HG03565 (cell line): ENCODE data around the gene TNFRSF8.

Source experiments
- ATAC-seq: cut with Tn5 transposase; IDR thresholded peaks from one replicate; pipeline ENCODE4 v1.9.1; 2021; ENCODE audit warnings: mild to moderate bottlenecking, moderate library complexity; ENCODE audit not compliant: unreplicated experiment

The TNFRSF8 gene

GRCh38 chr1:12113433-12114339 is 50.6 kb downstream of the TNFRSF8 start:
- no peak for ATAC-seq

GRCh38 chr1:12114340-12114683 is 51.2 kb downstream of the TNFRSF8 start:
- no peak for ATAC-seq

- ATAC-seq = no peak
These were observed 51.8 kb downstream of the TNFRSF8 start for GRCh38 chr1:12114916-12115315.

GRCh38 chr1:12121212-12122003 is 58.3 kb downstream of the TNFRSF8 start:
- no peak for ATAC-seq

- no peak for ATAC-seq
These were observed 60.1 kb downstream of the TNFRSF8 start for GRCh38 chr1:12123172-12123571.

GRCh38 chr1:12124693-12125421 is 61.8 kb downstream of the TNFRSF8 start:
- no peak for ATAC-seq

GRCh38 chr1:12125422-12126355 is 62.6 kb downstream of the TNFRSF8 start:
- no peak for ATAC-seq

- no peak for ATAC-seq
These were observed 63.7 kb downstream of the TNFRSF8 start for GRCh38 chr1:12126781-12127180.

GRCh38 chr1:12127206-12127810 is 64.2 kb downstream of the TNFRSF8 start:
- ATAC-seq = no peak

- ATAC-seq = no peak
These were observed 65.0 kb downstream of the TNFRSF8 start for GRCh38 chr1:12128120-12128519.

GRCh38 chr1:12129624-12130023 is 66.5 kb downstream of the TNFRSF8 start:
- no peak for ATAC-seq

GRCh38 chr1:12130466-12131130 is 67.5 kb downstream of the TNFRSF8 start:
- no peak for ATAC-seq

- ATAC-seq = no peak
These were observed 69.0 kb downstream of the TNFRSF8 start for GRCh38 chr1:12132078-12132477.

GRCh38 chr1:12134716-12135115 is 71.6 kb downstream of the TNFRSF8 start:
- no peak for ATAC-seq

GRCh38 chr1:12135612-12136011 is 72.5 kb downstream of the TNFRSF8 start:
- ATAC-seq = no peak

- no peak for ATAC-seq
These were observed 74.0 kb downstream of the TNFRSF8 start for GRCh38 chr1:12136916-12137610.

- ATAC-seq = no peak
These were observed 75.4 kb downstream of the TNFRSF8 start for GRCh38 chr1:12138196-12139168.

- ATAC-seq = no peak
These were observed 76.9 kb downstream of the TNFRSF8 start for GRCh38 chr1:12140016-12140415.
